HK-2 (cell line): ENCODE results near the gene PDSS1.
"Not testable (repeated sequence)": the region's sequence is repeated elsewhere in the genome, so short reads cannot be mapped to it uniquely, and the experiment has no call there.

Source experiments
- DNase-seq: peaks from one replicate; pipeline ENCODE4 v3.0.0-alpha.2; 2018; ENCODE audit not compliant: unreplicated experiment

PDSS1 gene, protein sequence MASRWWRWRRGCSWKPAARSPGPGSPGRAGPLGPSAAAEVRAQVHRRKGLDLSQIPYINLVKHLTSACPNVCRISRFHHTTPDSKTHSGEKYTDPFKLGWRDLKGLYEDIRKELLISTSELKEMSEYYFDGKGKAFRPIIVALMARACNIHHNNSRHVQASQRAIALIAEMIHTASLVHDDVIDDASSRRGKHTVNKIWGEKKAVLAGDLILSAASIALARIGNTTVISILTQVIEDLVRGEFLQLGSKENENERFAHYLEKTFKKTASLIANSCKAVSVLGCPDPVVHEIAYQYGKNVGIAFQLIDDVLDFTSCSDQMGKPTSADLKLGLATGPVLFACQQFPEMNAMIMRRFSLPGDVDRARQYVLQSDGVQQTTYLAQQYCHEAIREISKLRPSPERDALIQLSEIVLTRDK

DNA sequence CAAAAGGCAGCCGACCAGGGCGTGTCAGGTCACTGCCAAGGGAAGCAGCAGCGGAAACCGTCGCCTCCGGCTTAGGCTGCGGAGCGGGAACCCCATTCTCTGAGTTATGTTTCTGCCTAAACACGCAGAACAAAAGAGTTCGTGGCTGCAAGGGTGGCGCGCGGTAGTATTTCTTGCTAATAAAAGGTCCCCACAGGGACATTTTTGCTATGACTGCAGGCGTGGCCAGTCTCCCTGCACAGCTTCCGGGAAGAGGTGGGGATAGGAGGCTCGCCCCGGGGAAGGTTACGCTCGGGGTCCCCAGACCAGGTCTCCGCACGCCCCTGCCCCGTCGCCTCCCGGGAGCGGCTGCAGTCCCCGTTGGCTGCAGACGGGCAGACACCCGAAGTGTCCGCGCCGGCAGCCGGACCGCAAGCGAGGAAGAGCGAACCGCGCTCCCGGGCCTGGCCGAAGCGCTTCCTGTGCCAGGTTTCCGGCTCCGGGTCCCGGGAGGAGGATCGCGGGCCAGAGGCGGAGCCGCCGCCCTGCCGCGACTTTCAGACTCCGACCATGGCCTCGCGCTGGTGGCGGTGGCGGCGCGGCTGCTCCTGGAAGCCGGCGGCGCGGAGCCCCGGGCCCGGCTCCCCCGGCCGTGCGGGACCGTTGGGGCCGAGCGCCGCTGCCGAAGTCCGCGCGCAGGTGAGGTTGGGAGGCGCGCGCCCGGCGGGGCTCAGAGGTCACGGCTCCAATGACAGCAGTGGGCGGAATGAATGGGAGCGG, at the start of gene PDSS1:
Gene PDSS1 (plus strand): TSS at position 539 of the 759 bp plus-strand sequence. CDS start 11 bp downstream, at position 550.
- peak; percentile 61 for DNase-seq

DNA sequence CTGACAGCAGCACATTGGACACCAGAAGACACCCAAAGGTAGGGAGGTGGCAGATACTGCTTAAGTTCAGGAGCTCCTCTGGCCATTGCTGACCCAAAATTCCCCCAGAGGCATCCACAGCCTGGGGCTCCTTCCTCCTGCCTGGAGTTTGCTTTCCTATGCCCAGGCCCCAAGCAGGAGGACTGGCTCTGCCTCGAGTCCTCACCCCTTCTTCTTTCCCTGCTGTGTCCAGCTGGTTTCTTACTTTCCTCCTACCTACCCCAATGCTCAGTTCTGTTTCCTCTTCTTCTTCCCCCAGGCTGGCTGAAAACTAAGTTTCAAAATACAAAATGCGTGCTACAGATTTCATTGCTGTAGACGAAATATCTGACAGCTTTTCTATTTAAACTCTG, 49.3 kb upstream of the PDSS1 start:
- not testable (repeated sequence) for DNase-seq

DNA sequence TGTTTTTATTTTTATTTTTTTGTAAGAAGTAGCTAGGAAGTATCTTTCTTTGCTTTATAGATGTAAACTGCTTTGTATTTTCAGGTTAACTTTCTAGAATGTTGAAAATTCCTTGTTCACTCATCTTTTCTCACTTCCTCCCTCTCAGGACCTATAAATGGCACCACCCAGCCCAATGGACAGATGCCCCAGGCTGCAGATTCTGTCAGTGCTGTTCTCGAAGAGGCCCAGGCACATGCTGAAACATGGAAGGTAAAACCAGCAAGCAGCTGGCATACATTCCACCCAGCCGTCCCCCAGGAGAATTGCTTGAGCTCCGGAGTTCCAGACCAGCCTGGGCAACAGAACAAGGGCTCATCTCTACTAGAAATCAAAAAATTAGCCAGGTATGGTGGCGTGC, 47.1 kb upstream of the PDSS1 start:
- DNase-seq = no peak

DNA sequence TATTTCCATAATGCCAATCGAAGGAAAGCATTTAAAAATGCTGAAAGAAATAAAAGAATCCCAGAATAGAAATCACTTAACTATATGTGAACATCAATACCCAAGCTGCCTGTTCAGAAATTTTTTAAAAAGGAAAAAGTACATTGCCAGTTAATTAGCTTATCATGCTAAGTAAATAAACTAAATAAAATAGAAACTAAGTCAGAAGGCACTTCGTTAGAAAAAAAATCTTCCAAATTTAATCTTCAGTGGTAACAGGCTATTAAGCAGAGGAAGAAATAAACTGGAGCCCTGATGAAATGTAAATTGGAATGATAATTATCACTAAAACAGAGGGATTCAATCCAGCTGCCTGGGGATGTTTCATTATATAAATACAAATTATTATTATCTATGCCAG, 46.0 kb upstream of the PDSS1 start:
- not testable (repeated sequence) for DNase-seq

DNA sequence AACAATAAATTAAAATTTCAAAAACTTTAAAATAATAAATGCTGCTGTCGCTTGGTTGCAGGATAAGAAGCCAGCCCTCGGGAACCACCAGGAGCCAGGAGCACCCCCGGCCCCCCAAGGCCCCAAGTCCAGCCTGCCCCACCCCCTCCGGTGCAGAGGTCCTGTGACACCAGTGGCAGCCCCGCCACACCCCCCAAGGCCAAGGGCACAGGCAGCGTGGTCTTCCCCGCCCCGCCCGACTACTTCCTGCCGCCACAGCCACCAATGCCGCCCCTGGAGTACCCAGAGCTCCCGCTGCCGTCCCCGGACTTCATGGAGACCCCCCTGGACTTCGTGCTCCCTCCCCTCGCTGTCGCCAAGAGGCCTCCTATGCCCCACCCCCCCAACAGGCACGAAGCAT, 44.5 kb upstream of the PDSS1 start:
- no peak for DNase-seq

DNA sequence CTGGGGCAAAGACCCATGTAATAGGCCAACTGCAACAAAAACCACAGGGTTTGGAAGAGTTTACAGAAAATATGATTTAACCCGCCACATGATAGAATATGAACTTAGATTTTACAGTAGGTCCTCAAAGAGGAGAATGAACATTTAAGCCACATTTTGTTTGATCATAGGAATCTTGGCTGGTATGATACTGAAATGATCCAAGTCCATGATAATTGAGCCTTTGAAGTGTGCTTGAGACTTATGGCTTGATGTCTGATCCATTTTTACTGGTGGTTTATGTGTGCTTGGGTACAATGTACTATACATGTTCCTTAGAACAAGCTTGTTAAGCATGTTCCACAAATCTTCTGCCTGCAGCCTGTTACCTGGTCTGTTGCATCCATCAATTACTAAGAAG, 41.8 kb upstream of the PDSS1 start:
- DNase-seq = no peak

DNA sequence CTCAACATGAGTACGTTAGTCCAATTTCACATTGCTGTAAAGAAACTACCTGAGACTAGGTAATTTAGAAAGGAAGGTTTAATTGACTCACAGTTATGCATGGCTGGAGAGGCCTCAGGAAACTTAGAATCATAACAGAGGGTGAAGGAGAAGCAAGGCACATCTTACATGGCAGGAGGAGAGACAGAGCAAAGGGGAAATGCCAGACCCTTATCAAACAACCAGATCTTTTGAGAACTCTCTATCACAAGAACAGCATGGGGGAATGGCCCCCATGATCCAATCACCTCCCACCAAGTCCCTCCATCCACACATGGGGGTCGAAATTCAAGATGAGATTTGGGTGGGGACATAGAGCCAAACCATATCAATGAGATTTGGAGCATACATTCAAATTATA, 34.6 kb upstream of the PDSS1 start:
- no peak for DNase-seq

DNA sequence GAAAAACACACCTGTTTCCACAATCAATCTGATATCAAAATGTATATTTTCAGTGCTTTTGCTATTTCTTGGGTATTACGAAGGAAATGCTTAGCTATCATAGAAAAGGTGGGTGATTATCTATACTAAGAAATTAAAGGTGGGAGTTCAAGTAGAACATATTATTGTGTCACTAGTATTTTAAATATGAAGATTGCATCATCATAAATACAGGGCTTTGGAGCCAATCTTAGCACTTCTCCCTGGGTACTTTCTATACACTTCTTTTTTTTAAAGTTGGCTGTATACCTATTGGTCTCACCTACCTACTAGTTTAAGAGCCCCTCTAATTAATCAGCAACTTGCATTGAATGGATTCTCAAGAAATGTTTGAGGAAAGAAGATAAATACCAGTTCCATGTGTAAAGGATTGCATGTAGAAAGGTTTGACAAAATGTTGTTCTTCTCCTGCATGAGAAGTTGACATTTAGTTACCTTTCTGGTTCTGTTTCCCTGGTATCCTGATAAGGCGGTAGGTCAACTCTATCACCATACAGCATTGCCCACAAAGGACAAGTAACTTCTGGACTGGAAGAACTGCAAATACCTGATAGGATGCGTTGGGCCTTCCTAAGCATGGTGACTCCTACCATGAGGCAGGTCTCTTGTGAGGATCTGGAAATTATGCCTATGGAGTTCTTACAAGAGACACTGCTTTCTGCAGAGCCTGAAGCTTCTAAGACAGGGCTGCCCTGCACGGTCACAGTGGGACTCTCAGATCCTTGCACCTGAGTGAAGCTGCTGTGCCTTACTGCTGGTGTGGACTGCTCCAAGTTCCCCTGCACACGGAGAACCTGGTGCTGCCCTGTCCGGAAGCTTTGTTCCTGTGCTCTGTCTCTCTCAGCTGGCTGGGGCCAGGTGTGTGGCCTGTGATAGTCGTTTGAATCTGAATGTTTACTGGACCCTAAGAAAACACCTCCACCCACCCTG, 32.1 kb upstream of the PDSS1 start:
- DNase-seq = no peak

DNA sequence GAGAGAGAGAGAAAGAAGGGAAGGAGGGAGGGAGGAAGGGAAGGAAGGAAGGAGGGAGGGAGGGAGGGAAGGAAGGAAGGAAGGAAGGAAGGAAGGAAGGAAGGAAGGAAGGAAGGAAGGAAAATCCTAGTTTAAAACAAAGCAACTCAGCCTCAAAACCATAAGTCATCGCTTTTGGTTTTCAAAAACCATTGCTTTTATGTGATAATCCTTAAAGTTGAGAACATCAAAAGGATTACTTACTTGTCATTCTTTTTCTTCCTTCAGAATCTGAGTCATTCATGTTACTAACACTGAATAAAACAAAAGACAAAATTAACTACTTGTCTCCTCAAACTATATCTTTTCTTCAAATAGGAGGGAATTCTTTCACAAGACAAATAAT, 21.6 kb upstream of the PDSS1 start:
- DNase-seq = no peak

DNA sequence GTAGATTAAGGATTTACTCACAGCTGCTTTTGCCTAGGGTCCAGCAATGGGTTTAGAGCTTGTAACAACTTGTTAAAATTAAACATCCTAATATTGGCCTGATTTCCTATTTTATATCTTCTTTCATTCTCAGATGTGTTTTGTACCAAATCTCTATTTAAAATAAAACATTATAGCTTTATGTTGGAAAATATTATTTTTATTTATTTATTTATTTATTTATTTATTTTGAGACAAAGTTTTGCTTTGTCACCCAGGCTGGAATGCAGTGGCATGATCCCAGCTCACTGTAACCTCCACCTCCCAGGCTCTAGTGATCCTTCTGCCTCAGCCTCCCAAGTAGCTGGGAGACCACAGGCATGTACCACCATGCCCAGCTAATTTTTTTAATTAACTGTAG, 17.9 kb upstream of the PDSS1 start:
- DNase-seq = no peak

DNA sequence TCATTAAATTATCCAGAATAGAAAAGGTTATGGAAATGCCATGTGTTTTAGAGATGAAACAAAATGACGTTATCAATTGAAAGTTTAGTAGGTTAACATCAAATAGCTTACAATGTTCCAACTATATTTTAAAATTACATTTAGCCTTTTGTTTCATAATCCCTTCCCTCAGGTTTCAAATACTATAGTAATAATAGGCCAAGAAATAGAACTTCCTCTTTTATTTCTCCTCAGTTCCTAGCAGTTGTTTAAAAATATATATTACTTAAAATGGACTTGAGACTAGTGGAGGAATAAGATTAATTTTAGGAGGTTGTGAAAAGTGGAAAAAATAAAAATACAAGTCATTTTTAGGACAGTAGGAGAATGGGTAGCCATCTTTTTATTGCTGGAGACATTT, 16.4 kb upstream of the PDSS1 start:
- no peak for DNase-seq

DNA sequence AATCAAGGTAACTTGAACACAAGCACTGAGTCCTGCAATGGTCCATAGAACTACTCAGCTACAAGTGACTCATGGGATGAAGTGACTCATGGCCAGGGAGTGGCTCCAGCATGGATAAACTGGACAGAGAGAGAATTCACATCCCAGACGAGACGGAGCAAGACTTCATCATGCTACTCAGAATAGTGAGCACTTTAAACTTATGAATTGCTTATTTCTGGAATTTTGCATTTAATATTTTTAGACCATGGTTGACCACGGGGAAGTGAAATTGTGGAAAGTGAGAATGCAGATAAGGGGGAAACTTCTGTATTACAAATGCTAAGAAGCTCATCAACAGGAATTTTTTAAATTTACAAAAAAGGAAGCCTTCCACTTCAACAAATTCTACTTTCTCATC, 15.5 kb upstream of the PDSS1 start:
- not testable (repeated sequence) for DNase-seq

DNA sequence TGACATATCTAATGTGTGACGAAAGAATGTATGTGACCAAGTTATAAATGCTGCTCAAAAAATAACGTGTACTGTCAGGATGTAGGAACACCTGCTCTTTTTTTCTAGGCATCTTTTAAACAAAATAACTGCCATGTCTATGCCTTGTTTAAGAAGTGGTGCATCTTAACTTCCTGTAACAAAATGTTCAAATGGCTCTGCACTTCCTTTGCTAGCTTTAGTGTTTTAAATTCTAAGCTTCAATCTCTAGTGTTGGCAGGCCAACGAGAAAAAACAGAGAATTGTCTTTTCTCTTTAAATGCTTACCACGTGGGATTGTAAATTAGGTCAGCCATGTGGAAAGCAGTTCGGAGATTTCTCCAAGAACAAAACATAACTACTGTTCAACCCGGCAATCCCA, 14.6 kb upstream of the PDSS1 start:
- no peak for DNase-seq

DNA sequence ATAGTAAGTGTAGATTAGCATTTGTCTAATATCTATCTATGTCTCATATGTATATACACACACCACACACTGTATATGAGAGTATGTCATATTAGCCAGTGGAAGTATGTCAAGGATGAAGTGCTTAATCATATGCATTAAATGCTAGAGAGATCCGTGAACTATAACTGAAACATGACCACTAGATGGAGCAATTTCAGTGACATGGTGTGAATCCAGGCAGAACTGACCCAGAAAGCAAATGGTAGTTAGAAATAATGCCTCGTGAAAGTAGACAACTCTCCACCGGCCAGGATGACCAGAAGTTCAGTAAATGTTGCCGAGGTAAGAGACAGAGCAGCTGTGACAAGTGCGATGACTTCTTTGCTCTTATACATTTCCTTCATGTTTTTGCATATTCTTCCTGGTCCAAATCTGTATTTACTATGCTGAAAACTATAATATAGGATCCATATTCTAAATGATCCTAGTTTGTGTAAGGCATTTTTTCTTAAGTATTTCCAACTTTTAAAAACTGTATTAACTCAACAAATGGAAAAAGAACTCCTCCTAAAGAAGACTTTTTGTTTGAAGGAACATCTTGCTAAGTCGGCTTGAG, 12.7 kb upstream of the PDSS1 start:
- not testable (repeated sequence) for DNase-seq

DNA sequence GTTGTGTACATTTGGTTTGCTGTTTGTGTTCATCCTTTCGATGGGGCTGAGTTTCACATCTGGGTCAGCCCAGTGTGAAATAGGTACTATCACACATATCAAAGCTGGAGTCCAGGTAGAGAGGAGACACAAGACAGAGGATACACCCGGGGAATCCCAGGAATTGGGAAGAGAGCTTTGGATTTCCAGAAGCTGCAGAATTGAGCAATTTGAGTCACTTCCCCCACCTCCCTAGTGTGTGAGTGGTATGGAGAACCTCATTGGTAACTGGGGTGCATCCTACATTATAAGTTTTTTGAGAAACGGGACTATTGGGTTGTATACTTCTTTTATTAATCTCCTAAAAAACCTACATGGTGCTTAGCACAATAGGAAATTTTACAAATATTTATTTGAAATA, 12.1 kb upstream of the PDSS1 start:
- no peak for DNase-seq

DNA sequence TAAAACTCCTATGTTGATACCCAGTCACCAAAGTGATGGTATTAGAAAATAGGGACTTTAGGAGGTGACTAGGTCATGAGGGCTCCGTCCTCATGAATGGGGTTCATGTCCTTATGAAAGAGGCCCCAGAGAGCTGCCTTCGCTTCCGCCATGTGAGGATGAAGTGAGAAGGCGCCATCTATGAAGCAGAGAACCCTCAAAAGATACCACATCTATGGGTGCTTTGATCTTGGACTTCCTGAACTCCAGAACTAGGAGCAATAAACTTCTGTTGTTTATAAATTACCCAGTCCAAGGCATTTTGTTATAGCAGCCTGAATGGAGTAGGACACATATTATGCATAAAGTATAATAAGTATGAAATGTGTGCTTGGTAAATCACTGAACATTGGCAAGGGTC, 8.1 kb upstream of the PDSS1 start:
- no peak for DNase-seq

DNA sequence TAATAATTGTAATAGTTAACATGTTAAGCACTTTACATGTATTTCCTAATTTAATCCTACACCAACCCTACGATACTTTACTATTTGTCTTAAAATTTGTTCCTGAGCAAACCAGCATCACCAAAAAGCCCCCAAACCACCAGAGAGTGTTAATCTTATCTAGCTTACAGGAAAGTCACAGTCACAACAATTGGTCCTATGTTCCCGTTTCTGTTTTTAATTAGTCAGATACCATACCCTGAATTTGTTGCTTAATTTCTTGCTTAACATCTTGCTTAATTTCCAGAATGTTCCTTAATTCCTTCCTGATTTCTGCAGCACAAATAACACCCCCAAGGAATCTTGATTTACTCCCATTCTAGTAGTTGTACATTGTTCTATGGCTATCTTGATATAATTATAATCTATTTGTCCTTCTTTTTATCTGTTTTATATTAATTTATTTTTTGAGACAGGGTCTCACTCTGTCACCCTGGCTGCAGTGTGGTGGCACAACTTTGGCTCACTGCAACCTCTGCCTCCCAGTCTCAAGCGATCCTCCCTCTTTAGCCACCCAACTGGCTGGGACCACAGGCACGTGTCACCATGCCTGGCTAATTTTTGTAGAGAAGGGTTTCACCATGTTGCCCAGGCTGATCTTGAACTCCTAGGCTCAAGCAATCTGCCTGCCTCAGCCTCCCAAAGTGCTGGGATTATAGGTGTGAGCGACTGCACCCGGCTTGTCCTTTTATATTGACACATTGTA, 6.6 kb upstream of the PDSS1 start:
- DNase-seq = no peak

DNA sequence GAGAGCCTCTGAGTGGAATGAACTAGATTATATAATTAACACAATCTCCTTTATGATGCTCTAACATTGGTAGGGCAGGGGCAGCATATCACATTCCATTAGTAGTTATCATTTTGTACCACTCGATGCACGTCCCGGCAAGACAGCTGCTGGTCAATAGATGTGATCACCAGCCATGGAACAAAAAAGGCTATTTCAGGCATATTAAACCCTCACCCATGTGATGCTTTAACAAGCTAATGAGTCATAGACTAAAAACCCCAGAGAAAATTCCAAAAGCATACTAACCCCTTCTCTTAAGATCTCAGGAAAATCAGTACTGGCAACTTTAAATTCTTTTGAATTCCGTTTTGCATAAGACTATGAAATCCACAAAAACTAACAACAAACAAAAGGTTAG, 3.0 kb upstream of the PDSS1 start:
- not testable (repeated sequence) for DNase-seq

DNA sequence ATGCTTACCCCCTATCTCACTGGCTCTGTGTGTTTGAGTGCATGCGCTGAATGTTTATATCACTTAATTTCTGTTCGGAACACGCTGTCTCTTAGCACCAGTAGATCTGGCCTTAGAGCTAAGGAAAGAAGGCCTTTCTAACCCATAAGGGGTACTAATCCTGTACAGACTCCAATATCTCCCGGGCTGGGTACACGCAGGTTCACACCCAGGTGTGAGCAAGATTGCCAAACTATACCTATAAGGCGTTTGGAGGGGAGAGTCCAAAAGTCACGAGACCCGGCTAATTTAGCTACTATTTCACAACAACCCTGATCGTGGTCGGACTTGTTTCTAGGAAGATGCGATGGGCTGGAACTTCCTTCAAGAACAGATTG, 727 bp upstream of the PDSS1 start:
- DNase-seq = no peak

DNA sequence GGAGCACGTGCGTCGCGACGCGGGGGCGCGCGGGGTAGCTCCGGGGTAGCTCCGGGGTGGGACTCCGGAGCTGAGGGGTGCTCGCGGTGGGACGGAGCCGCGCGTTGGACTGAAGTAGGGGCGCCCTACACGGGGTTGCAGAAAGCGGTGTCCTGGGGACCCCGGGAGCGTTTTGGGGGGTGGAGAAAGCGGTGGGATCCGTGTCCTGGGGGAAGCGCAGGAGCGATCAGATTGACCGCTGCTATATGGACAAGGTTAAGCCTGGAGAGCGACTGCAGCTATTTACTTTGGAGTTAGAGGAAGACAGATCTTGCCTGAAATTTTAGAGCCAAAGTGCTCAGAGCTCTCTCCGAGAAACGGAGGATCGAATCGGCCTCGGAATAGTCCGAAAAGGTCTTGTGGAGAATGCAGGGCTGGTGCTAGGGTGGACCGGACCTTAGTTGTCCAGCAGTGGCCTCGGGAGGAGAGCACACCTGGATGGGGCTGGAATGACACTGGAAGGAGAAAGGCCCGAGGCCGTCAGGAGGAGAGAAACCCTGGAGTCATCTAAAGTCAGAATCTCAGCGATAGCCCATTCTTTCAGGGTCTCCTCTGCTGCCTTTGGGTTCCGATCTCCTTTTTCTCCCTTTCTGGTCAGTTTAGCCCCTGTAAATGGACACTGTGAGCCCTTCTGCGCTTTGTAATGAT, 564 bp downstream of the PDSS1 start:
- peak; percentile 11 for DNase-seq
